SK-N-SH (cell line): Measurements from ENCODE around the gene EDN3. TPM values are rescaled to one million over a fixed set of nuclear protein-coding genes. Genes with fewer than 3 reads are reported as not detected.

ENCODE experiments used
- CTCF ChIA-PET: fragments of 300-600, 350-600 bp; formaldehyde crosslinking; extraction: SDS; loops from one replicate; lab custom pipeline; 2021; lab: Yijun Ruan, JAX
- POLR2A ChIA-PET: fragments of 350-600 bp; sonication (Branson Sonifier 250); formaldehyde crosslinking; extraction: SDS; loops from one replicate; lab custom pipeline; 2020; ENCODE audit warnings: antibody characterized with exemption, inconsistent platforms; lab: Yijun Ruan, JAX
- DNase-seq: peaks from one replicate; pipeline ENCODE4 v3.0.0; 2012
- H2AFZ ChIP-seq: fragments of 200-600 bp; sonication (generic); 2 replicates; pipeline ENCODE4 v1.8.1; 2016; ENCODE audit warnings: antibody characterized with exemption, mild to moderate bottlenecking, low read depth
- H3F3A ChIP-seq: fragments of 200-600 bp; sonication (generic); replicated peaks from 2 replicates; pipeline ENCODE3; 2016; ENCODE audit warnings: antibody characterized with exemption, mild to moderate bottlenecking; ENCODE audit not compliant: insufficient read depth
- H3K27ac ChIP-seq, 2 experiments: fragments of 200-500 bp in 1 of 2; fragments of 200-600 bp in 1 of 2; sonication (Bioruptor generic) in 1 of 2; sonication (generic), shearing (Covaris generic) in 1 of 2; 2 replicates each; pipeline versions ENCODE4 v1.5.1 to v1.6.1; 2014 to 2016; ENCODE audit warnings: low read depth in 2 of 2, inconsistent platforms in 1 of 2, low read length in 1 of 2, mild to moderate bottlenecking in 1 of 2, mixed read lengths in 1 of 2
- H3K27me3 ChIP-seq: fragments of 200-600 bp; sonication (generic), shearing (Covaris generic); 2 replicates; pipeline ENCODE4 v1.6.1; 2016; ENCODE audit warnings: mixed run types; ENCODE audit not compliant: insufficient read depth
- H3K36me3 ChIP-seq, 2 experiments: fragments of 200-500 bp in 1 of 2; fragments of 200-600 bp in 1 of 2; sonication (Bioruptor generic) in 1 of 2; sonication (generic) in 1 of 2; replicated peaks in 1 of 2; 2 replicates each; pipeline versions ENCODE3 to v1.5.1; 2014 to 2016; ENCODE audit warnings: low read length in 1 of 2, mild to moderate bottlenecking in 1 of 2; ENCODE audit not compliant: insufficient read depth in 2 of 2, control insufficient read depth in 1 of 2
- H3K4me1 ChIP-seq, 2 experiments: fragments of 200-500 bp in 1 of 2; fragments of 200-600 bp in 1 of 2; sonication (Bioruptor generic) in 1 of 2; sonication (generic), shearing (Covaris generic) in 1 of 2; 2 replicates each; pipeline versions ENCODE4 v1.5.1 to v1.6.1; 2014 to 2016; ENCODE audit warnings: low read depth in 1 of 2, low read length in 1 of 2, mixed run types in 1 of 2; ENCODE audit not compliant: insufficient read depth in 2 of 2, control insufficient read depth in 1 of 2
- H3K4me2 ChIP-seq: fragments of 200-600 bp; sonication (generic), shearing (Covaris generic); 2 replicates; pipeline ENCODE4 v1.6.1; 2017; ENCODE audit warnings: mixed run types
- H3K4me3 ChIP-seq, 2 experiments: fragments of 200-500 bp in 1 of 2; fragments of 200-600 bp in 1 of 2; sonication (Bioruptor generic) in 1 of 2; sonication (generic), shearing (Covaris generic) in 1 of 2; 2 replicates each; pipeline versions ENCODE4 v1.5.1 to v1.8.1; 2014 to 2016; ENCODE audit warnings: low read depth in 2 of 2, inconsistent platforms in 1 of 2, low read length in 1 of 2, mild to moderate bottlenecking in 1 of 2, mixed read lengths in 1 of 2, moderate library complexity in 1 of 2
- H3K79me2 ChIP-seq: fragments of 200-600 bp; sonication (generic); 2 replicates; pipeline ENCODE4 v1.8.1; 2017; ENCODE audit warnings: mild to moderate bottlenecking; ENCODE audit not compliant: insufficient read depth
- H3K9ac ChIP-seq: fragments of 200-600 bp; sonication (generic); 2 replicates; pipeline ENCODE4 v1.6.1; 2017; ENCODE audit warnings: mixed run types
- H3K9me2 ChIP-seq: fragments of 200-600 bp; sonication (generic); 2 replicates; pipeline ENCODE4 v1.6.1; 2017; ENCODE audit warnings: mixed run types
- H3K9me3 ChIP-seq: fragments of 200-600 bp; sonication (generic); 2 replicates; pipeline ENCODE4 v1.6.1; 2017; ENCODE audit warnings: mixed run types, mild to moderate bottlenecking, moderate library complexity
- H4K20me1 ChIP-seq: fragments of 200-600 bp; sonication (generic); 2 replicates; pipeline ENCODE4 v1.6.1; 2017; ENCODE audit warnings: mild to moderate bottlenecking, mixed run types; ENCODE audit not compliant: insufficient read depth
- FOXJ3 ChIP-seq: sonication (generic); formaldehyde crosslinking; IDR thresholded peaks from 2 replicates; pipeline ENCODE4 v1.5.1; 2020; ENCODE audit warnings: mild to moderate bottlenecking, missing genetic modification reagents
- FOXM1 ChIP-seq: IDR thresholded peaks from 2 replicates; pipeline ENCODE4 v1.4.0; 2012; ENCODE audit warnings: low read depth, mild to moderate bottlenecking
- GABPA ChIP-seq: IDR thresholded peaks from 2 replicates; pipeline ENCODE4 v1.4.0; 2012; ENCODE audit warnings: low read depth, mild to moderate bottlenecking
- IRF3 ChIP-seq: fragments of 150-350 bp; IDR thresholded peaks from 2 replicates; pipeline ENCODE4 v1.6.1; 2016; ENCODE audit warnings: mild to moderate bottlenecking, low read depth, low read length
- JUND ChIP-seq: IDR thresholded peaks from 2 replicates; pipeline ENCODE4 v1.4.0; 2012
- MEF2A ChIP-seq: IDR thresholded peaks from 2 replicates; pipeline ENCODE4 v1.4.0; 2012; ENCODE audit warnings: low read depth, borderline replicate concordance
- MXI1 ChIP-seq: IDR thresholded peaks from 2 replicates; pipeline ENCODE4 v1.6.1; 2012; ENCODE audit warnings: mild to moderate bottlenecking, low read depth, low read length, improper control_type of control experiment
- RCOR1 ChIP-seq: fragments of 150-350 bp; IDR thresholded peaks from 2 replicates; pipeline ENCODE4 v1.6.1; 2017; ENCODE audit warnings: antibody characterized with exemption, low read length
- RFX5 ChIP-seq: IDR thresholded peaks from 2 replicates; pipeline ENCODE4 v1.6.1; 2012; ENCODE audit warnings: mild to moderate bottlenecking, improper control_type of control experiment, low read length
- RXRA ChIP-seq: IDR thresholded peaks from 2 replicates; pipeline ENCODE4 v1.4.0; 2012; ENCODE audit warnings: low read depth, mild to moderate bottlenecking, borderline replicate concordance
- SIN3A ChIP-seq: IDR thresholded peaks from 2 replicates; pipeline ENCODE4 v1.6.1; 2012; ENCODE audit warnings: low read depth, mild to moderate bottlenecking, low read length, moderate library complexity, borderline replicate concordance
- USF2 ChIP-seq: fragments of 150-350 bp; IDR thresholded peaks from 2 replicates; pipeline ENCODE4 v1.6.1; 2017; ENCODE audit warnings: antibody characterized with exemption, low read length, low read depth, borderline replicate concordance
- ZBTB33 ChIP-seq: IDR thresholded peaks from 2 replicates; pipeline ENCODE4 v1.4.0; 2012; ENCODE audit warnings: low read depth, borderline replicate concordance
- WGBS: methylation state at CpG from one replicate; pipeline ENCODE4 v1.1.6; 2017; ENCODE audit warnings: low lambda C conversion rate; 5-methylcytosine and 5-hydroxymethylcytosine counted together
- polyA plus RNA-seq, 3 experiments: library from polyadenylated mRNA; depleted of rRNA; stranded (reverse); fragments of >200 nt; gene quantifications; 2 replicates each; pipeline ENCODE4 v1.2.3, GENCODE V29; 2012
- TF ChIP-seq, protein P1 (sequence below): IDR thresholded peaks from 2 replicates; pipeline ENCODE4; 2012

Gene EDN3
- polyA plus RNA-seq, 1 of the 3 experiments (the other 2 are of a cell fraction): 0.02 TPM

DNA sequence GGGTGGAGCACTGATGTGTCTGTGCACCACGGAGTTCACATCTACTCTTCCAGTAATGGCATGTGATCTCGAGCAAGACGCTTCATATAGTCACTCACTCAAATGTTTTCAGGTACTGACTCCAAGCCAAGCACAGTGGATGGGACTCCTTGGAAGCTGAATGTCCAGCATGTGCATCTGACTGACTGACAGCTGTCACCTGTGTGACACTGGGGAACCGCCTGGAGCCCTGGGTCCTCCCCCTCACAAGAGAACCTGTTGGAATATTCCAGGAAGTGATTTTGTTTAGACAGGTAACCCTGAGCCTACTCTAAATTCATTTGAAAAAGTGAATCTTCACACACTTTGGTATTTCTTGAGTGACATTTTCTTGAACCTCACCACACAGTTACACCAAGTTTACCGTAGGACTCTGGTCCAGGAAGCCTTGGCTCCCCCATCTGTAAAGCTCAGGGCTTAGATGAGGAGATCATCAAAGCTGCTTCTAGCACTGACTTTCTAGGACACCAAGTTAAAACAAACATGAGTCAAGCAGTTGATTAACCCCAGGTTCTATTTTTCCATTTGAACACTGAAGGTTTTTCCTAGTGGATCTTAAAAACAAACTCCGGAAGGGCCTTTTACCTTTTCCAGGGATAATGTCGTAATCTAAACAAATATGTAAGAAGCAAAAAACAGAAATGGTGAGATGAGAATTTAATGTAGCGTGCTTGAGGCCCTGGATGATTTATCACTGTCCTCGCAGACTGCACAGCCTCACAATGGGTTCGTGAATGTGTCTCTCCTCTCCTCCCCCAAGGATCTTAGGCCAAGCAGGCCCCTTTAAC lies 50.1 kb downstream of the EDN3 start:
- no peaks in the 10 kb centered on the region for H3K36me3 ChIP-seq
- TF ChIP-seq FOXJ3 (CRISPR knock-in tag): no peak
- TF ChIP-seq, protein P1, sequence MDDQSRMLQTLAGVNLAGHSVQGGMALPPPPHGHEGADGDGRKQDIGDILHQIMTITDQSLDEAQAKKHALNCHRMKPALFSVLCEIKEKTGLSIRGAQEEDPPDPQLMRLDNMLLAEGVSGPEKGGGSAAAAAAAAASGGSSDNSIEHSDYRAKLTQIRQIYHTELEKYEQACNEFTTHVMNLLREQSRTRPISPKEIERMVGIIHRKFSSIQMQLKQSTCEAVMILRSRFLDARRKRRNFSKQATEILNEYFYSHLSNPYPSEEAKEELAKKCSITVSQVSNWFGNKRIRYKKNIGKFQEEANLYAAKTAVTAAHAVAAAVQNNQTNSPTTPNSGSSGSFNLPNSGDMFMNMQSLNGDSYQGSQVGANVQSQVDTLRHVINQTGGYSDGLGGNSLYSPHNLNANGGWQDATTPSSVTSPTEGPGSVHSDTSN: no peak
- TF ChIP-seq MXI1: no peak
- no peak for TF ChIP-seq RCOR1
- TF ChIP-seq USF2: no peak
- TF ChIP-seq IRF3: no peak
- TF ChIP-seq ZBTB33: no peak
- no peak for TF ChIP-seq MEF2A
- no peak for TF ChIP-seq GABPA
- TF ChIP-seq FOXM1: no peak
- TF ChIP-seq RFX5: no peak
- TF ChIP-seq JUND: no peak
- TF ChIP-seq SIN3A: no peak
- TF ChIP-seq RXRA: no peak
- TF ChIP-seq, all 33 proteins: peak for 0
- no peaks in the 10 kb centered on the region for H3K79me2 ChIP-seq
- CTCF ChIA-PET: no interaction called here
- H3K9me3 ChIP-seq: no peaks in the 10 kb centered on the region
- H3K4me2 ChIP-seq: no peak overlapping the region
- no peaks in the 10 kb centered on the region for H3K27me3 ChIP-seq
- H3K9me2 ChIP-seq: no peaks in the 10 kb centered on the region
- no peaks in the 10 kb centered on the region for H4K20me1 ChIP-seq
- POLR2A ChIA-PET: no interaction called here
- no peak for DNase-seq
- WGBS: 49% methylated on average over 8 of the region's 10 CpGs
- H3K4me1 ChIP-seq: no peaks in the 10 kb centered on the region
- H3F3A ChIP-seq: no peaks in the 10 kb centered on the region
- no peak overlapping the region for H3K27ac ChIP-seq
- no peak overlapping the region for H3K4me3 ChIP-seq
- H3K9ac ChIP-seq: no peak overlapping the region
- no peak overlapping the region for H2AFZ ChIP-seq
